Hepatocyte (in vitro differentiated cells): ENCODE measurements around the gene PTBP3.

ENCODE experiments used
- CTCF ChIP-seq: fragments of 200-600 bp; sonication (generic); IDR thresholded peaks from 2 replicates; pipeline ENCODE4 v1.5.1; 2016; ENCODE audit warnings: antibody characterized with exemption, mild to moderate bottlenecking; ENCODE audit not compliant: poor library complexity
- EZH2 ChIP-seq: fragments of 200-600 bp; sonication (generic); IDR thresholded peaks from 2 replicates; pipeline ENCODE4 v1.6.1; 2016; ENCODE audit warnings: antibody characterized with exemption, mild to moderate bottlenecking, borderline replicate concordance

- TF ChIP-seq EZH2 = no peak
- TF ChIP-seq CTCF = no peak
These were observed 159.0 kb downstream of the PTBP3 start for GRCh38 chr9:112174222-112174964.
